ENCODE data around the gene TRPM7.
A peak's percentile ranks its signal among the peaks of the same experiment; 100 is the strongest.
"Not testable (repeated sequence)": the region's sequence is repeated elsewhere in the genome, so short reads cannot be mapped to it uniquely, and the experiment has no call there.

The TRPM7 gene

GRCh38 chr15:50593761-50594160 is 92.8 kb downstream of the TRPM7 start:
- DNase-seq (ENCODE audit: low read depth), result no peak
- no peak for TF ChIP-seq MYC (IDR thresholded peaks at IDR 0.05; ENCODE audit: low read depth, low read length)
- no peak for TF ChIP-seq POLR2A (IDR thresholded peaks at IDR 0.05; ENCODE audit: extremely low read depth, insufficient read length)
- TF ChIP-seq CTCF (IDR thresholded peaks at IDR 0.05; ENCODE audit: low read depth, low read length), result no peak
- H3K4me3 ChIP-seq (ENCODE audit: low read depth, low read length), result no peak overlapping the region

GRCh38 chr15:50590288-50590687 is 96.3 kb downstream of the TRPM7 start:
- no peak overlapping the region for H3K4me3 ChIP-seq (ENCODE audit: low read depth, low read length)
- TF ChIP-seq CTCF (IDR thresholded peaks at IDR 0.05; ENCODE audit: low read depth, low read length) (no peak), MAX (IDR thresholded peaks at IDR 0.05; ENCODE audit: low read depth, low read length) (no peak), POLR2A (IDR thresholded peaks at IDR 0.05; ENCODE audit: extremely low read depth, insufficient read length) (no peak), MYC (IDR thresholded peaks at IDR 0.05; ENCODE audit: low read depth, low read length) (no peak)
- DNase-seq (ENCODE audit: low read depth), result no peak

GRCh38 chr15:50577492-50577891 is 109.1 kb downstream of the TRPM7 start:
- H3K4me3 ChIP-seq (ENCODE audit: low read depth, low read length), result no peak overlapping the region
- no peak for TF ChIP-seq MYC (IDR thresholded peaks at IDR 0.05; ENCODE audit: low read depth, low read length)
- TF ChIP-seq MAX (IDR thresholded peaks at IDR 0.05; ENCODE audit: low read depth, low read length), result no peak
- no peak for TF ChIP-seq POLR2A (IDR thresholded peaks at IDR 0.05; ENCODE audit: extremely low read depth, insufficient read length)
- no peak for TF ChIP-seq CTCF (IDR thresholded peaks at IDR 0.05; ENCODE audit: low read depth, low read length)
- DNase-seq (ENCODE audit: low read depth), result no peak

GRCh38 chr15:50576166-50576565 is 110.4 kb downstream of the TRPM7 start:
- no peak for DNase-seq (ENCODE audit: low read depth)
- TF ChIP-seq POLR2A (IDR thresholded peaks at IDR 0.05; ENCODE audit: extremely low read depth, insufficient read length) (no peak), MAX (IDR thresholded peaks at IDR 0.05; ENCODE audit: low read depth, low read length) (no peak), MYC (IDR thresholded peaks at IDR 0.05; ENCODE audit: low read depth, low read length) (no peak), CTCF (IDR thresholded peaks at IDR 0.05; ENCODE audit: low read depth, low read length) (no peak)
- H3K4me3 ChIP-seq (ENCODE audit: low read depth, low read length), result no peak overlapping the region

- H3K4me3 ChIP-seq (ENCODE audit: low read depth, low read length), result not testable (repeated sequence)
- DNase-seq (ENCODE audit: low read depth), result peak; percentile 4
Measured at GRCh38 chr15:50573842-50574241, 112.8 kb downstream of the TRPM7 start.

- no peak overlapping the region for H3K4me3 ChIP-seq (ENCODE audit: low read depth, low read length)
- TF ChIP-seq POLR2A (IDR thresholded peaks at IDR 0.05; ENCODE audit: extremely low read depth, insufficient read length) (no peak), CTCF (IDR thresholded peaks at IDR 0.05; ENCODE audit: low read depth, low read length) (no peak), MYC (IDR thresholded peaks at IDR 0.05; ENCODE audit: low read depth, low read length) (no peak), MAX (IDR thresholded peaks at IDR 0.05; ENCODE audit: low read depth, low read length) (no peak)
- DNase-seq (ENCODE audit: low read depth), result no peak
Measured at GRCh38 chr15:50563756-50564155, 122.8 kb downstream of the TRPM7 start.
